Lower leg skin (tissue), 3 donors: ENCODE measurements around the gene ZBTB16.

Experiments used
- POLR2A ChIP-seq, 2 donors: fragments of 450-650 bp; IDR thresholded peaks; one replicate each; pipeline ENCODE4 v1.6.1; 2016 to 2017; ENCODE audit warnings: antibody characterized with exemption in 2 of 2, mild to moderate bottlenecking in 1 of 2, moderate library complexity in 1 of 2
- TF ChIP-seq, protein P1 (sequence below), 3 donors: fragments of 450-650 bp; IDR thresholded peaks; one replicate each; pipeline ENCODE4 v1.5.1; 2016; ENCODE audit warnings: antibody characterized with exemption in 3 of 3, mild to moderate bottlenecking in 3 of 3, moderate library complexity in 2 of 3

GRCh38 chr11:114269498-114269897, 210.0 kb downstream of the ZBTB16 start:
- TF ChIP-seq POLR2A (IDR thresholded peaks at IDR 0.05), result no peak
- TF ChIP-seq, protein P1, sequence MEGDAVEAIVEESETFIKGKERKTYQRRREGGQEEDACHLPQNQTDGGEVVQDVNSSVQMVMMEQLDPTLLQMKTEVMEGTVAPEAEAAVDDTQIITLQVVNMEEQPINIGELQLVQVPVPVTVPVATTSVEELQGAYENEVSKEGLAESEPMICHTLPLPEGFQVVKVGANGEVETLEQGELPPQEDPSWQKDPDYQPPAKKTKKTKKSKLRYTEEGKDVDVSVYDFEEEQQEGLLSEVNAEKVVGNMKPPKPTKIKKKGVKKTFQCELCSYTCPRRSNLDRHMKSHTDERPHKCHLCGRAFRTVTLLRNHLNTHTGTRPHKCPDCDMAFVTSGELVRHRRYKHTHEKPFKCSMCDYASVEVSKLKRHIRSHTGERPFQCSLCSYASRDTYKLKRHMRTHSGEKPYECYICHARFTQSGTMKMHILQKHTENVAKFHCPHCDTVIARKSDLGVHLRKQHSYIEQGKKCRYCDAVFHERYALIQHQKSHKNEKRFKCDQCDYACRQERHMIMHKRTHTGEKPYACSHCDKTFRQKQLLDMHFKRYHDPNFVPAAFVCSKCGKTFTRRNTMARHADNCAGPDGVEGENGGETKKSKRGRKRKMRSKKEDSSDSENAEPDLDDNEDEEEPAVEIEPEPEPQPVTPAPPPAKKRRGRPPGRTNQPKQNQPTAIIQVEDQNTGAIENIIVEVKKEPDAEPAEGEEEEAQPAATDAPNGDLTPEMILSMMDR (IDR thresholded peaks at IDR 0.05), result no peak
